Jurkat, Clone E6-1 (cell line): ENCODE measurements around the gene RNU7-1.

ENCODE experiments used
- DNase-seq: peaks from one replicate; pipeline ENCODE4 v3.0.0-alpha.2; 2011; ENCODE audit warnings: low read depth, low spot score
- H3K4me3 ChIP-seq: 2 replicates; pipeline ENCODE4 v1.5.1; 2011; ENCODE audit warnings: mild to moderate bottlenecking, low read length, control low read depth, moderate library complexity

Gene RNU7-1

GRCh38 chr12:6916426-6917200 lies 27.0 kb upstream of the RNU7-1 start:
- H3K4me3 ChIP-seq: no peak overlapping the region
- DNase-seq: no peak

- DNase-seq: no peak
- no peak overlapping the region for H3K4me3 ChIP-seq
Measured at GRCh38 chr12:6917491-6918231, 26.0 kb upstream of the RNU7-1 start.

DNA sequence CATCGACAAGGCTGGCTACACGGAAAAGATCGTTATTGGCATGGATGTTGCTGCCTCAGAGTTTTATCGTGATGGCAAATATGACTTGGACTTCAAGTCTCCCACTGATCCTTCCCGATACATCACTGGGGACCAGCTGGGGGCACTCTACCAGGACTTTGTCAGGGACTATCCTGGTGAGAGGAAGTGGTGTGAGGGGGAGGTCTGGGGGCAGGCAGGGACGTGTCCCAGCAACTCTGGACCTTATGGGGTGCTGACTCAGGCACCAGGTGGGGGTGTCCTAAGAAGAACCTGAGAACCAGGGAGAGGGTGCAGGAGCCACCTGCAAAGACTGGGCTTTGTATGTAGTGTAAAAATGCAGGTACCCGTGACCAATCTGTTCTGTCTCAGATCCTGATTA lies 24.0 kb upstream of the RNU7-1 start:
- no peak overlapping the region for H3K4me3 ChIP-seq
- DNase-seq: no peak

DNA sequence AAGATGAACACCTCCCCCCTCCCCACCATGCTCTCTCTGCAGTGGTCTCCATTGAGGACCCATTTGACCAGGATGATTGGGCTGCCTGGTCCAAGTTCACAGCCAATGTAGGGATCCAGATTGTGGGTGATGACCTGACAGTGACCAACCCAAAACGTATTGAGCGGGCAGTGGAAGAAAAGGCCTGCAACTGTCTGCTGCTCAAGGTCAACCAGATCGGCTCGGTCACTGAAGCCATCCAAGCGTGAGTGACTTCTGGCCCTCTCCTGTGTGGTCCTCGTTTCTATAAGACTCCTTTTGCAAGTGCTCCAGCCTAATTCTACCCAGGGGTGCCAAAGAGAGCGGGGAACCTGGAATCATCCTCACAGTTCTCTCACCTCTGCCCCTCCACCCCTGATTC lies 22.1 kb upstream of the RNU7-1 start:
- no peak for DNase-seq
- no peak overlapping the region for H3K4me3 ChIP-seq

DNA sequence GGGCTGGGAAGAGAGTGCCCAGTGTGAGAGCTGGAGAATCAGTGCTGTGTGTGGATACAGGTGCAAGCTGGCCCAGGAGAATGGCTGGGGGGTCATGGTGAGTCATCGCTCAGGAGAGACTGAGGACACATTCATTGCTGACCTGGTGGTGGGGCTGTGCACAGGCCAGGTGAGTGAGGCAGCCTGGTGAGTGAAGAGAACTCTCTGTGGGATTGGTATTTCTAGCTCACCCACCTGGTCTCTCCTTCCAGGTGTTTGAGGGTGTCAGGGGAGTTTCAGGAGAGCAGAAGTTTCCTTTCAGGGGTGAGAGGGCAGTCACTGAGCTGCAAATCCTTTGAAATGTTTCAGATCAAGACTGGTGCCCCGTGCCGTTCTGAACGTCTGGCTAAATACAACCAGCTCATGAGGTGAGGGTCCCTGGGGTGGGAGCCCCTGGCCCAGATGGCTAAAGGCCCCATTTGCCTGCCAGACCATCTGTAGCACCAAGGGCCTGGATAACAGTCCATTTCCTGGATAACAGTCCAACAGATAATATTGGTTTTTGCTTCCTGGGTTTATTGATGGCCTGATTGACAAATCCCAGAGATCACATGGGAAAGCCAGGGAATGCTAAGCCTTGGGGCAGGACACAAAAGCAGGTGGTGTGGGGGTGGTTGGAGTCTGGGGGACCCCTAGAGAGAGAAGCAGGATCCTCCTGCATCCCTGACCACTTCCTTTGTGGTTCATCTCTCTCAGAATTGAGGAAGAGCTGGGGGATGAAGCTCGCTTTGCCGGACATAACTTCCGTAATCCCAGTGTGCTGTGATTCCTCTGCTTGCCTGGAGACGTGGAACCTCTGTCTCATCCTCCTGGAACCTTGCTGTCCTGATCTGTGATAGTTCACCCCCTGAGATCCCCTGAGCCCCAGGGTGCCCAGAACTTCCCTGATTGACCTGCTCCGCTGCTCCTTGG lies 21.3 kb upstream of the RNU7-1 start:
- DNase-seq: no peak
- no peak overlapping the region for H3K4me3 ChIP-seq

DNA sequence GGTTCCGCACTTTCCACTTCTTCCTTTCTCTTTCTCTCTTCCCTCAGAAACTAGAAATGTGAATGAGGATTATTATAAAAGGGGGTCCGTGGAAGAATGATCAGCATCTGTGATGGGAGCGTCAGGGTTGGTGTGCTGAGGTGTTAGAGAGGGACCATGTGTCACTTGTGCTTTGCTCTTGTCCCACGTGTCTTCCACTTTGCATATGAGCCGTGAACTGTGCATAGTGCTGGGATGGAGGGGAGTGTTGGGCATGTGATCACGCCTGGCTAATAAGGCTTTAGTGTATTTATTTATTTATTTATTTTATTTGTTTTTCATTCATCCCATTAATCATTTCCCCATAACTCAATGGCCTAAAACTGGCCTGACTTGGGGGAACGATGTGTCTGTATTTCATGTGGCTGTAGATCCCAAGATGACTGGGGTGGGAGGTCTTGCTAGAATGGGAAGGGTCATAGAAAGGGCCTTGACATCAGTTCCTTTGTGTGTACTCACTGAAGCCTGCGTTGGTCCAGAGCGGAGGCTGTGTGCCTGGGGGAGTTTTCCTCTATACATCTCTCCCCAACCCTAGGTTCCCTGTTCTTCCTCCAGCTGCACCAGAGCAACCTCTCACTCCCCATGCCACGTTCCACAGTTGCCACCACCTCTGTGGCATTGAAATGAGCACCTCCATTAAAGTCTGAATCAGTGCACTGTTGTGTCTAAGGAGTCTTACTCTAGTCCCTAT lies 20.4 kb upstream of the RNU7-1 start:
- H3K4me3 ChIP-seq: no peak overlapping the region
- no peak for DNase-seq

GRCh38 chr12:6923851-6924250 lies 19.8 kb upstream of the RNU7-1 start:
- DNase-seq: no peak
- no peak overlapping the region for H3K4me3 ChIP-seq

DNA sequence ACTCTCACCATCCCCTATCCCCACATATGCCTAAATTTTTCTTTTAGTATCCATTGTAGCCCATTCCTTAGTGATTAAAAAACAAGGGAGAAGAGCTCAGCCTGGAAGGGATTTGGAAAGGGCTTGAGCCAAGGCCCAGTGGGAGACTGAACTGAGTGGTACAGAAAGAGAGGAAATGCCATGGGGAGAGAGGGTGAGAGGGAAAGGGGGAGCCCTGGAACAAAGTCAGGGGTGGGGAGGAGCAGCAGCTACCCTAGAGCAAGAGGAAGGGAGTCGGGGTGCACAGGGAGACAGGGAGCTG lies 18.4 kb upstream of the RNU7-1 start:
- DNase-seq: no peak
- no peak overlapping the region for H3K4me3 ChIP-seq

GRCh38 chr12:6925540-6926279 lies 17.9 kb upstream of the RNU7-1 start:
- no peak overlapping the region for H3K4me3 ChIP-seq
- no peak for DNase-seq

DNA sequence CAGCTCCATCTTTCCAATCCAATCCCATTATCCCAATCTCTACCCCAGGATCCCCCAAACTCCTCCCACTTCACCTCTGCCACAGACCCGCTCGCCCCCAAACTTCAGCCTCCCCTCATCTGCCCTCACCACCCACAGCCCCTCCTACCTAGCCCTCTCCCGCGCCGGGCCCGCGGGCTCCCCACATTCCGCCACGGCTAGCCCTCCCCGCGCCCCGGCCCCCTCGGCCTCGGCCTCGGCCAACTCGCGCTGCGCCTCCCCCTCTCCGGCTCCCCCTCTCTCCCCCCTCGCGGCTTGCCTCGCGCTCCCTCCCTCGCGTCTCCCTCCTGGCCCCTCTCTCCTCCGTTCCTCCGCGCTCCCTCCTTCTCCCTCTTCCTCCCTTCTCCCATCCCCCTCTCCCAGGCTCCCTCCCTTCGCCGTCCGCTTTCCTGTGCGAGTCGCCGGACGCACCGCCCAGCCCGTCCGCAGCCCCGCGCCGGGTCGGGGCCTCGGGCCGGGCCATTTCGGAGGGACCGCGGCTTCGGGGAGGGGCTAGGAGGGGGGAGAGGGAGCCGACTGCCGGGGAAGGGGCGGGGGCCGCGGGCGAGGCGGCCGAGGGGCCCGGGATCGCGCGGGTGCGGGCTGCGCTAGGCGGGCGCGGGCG lies 16.1 kb upstream of the RNU7-1 start, which contains the start of gene ATN1:
Gene ATN1, plus strand, starts transcription at position 581 of the 643 bp plus-strand sequence. CDS start 6,043 bp downstream, outside the sequence.
- no peak for DNase-seq
- H3K4me3 ChIP-seq: peak within 1 kb of the TSS; percentile 67

- DNase-seq: no peak
- peak overlapping the region; percentile 44 for H3K4me3 ChIP-seq
Measured at GRCh38 chr12:6928022-6928702, 15.5 kb upstream of the RNU7-1 start.

GRCh38 chr12:6928703-6929407 lies 14.8 kb upstream of the RNU7-1 start:
- peak overlapping the region; percentile 44 for H3K4me3 ChIP-seq
- no peak for DNase-seq

GRCh38 chr12:6929466-6930452 lies 13.9 kb upstream of the RNU7-1 start:
- DNase-seq: no peak
- no peak overlapping the region for H3K4me3 ChIP-seq

- DNase-seq: no peak
- no peak overlapping the region for H3K4me3 ChIP-seq
Measured at GRCh38 chr12:6932766-6933165, 10.8 kb upstream of the RNU7-1 start.

GRCh38 chr12:6934110-6934509 lies 9.5 kb upstream of the RNU7-1 start:
- H3K4me3 ChIP-seq: no peak overlapping the region
- DNase-seq: no peak
